GM20431 (cell line): ENCODE results near the gene MXD1.

ENCODE experiments used
- in situ Hi-C: fragments of 300-500 bp; cut with MseI, MboI; formaldehyde crosslinking; loops from one replicate; pipeline ENCODE4 v1.15.0; 2020; ENCODE audit warnings: low sequenced_read_pairs; ENCODE audit not compliant: unreplicated experiment

MXD1 gene

GRCh38 chr2:69931832-69932595 lies 17.1 kb downstream of the MXD1 start:
- in situ Hi-C loops = no loop called here

GRCh38 chr2:69932596-69932922 lies 17.6 kb downstream of the MXD1 start:
- in situ Hi-C loops = no loop called here

- in situ Hi-C loops = no loop called here
These were observed 18.4 kb downstream of the MXD1 start for GRCh38 chr2:69933254-69933828.

DNA sequence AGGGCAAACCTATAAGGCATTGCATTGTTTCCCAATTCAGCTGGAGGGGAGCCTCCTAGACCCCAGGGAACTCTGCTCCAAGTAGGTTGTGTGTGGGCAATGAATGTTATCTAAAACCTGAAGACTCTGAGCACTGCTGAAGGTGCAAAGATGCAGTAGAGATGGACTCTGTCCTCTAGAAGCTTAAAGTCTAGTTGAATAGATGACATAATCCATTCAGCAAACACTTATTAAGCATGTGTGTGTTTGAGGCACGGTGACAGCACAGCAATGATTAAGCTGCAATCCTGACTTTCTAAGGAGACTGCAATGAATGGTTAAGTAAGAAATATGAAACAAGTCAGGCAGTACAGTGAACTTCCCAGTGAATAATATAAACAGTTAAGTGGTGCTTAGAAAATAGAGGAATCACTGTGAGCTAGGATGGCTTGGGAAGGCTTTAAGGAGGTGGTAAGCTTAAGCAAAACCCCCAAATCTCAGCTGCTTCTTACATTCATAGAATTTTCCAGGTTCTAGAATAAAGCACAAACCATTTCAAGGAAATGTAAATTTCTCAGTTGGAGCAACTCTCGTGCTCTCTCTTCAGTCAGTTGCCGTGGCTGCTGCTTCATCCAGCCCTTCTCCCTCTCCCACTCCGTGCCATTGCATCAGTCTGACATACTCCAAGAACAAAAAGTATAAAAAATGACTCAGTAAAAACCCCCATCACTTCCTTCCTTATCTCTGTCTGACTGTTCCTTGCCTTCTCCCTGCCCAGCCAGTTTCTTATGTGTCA lies 19.1 kb downstream of the MXD1 start:
- in situ Hi-C loops = no loop called here

DNA sequence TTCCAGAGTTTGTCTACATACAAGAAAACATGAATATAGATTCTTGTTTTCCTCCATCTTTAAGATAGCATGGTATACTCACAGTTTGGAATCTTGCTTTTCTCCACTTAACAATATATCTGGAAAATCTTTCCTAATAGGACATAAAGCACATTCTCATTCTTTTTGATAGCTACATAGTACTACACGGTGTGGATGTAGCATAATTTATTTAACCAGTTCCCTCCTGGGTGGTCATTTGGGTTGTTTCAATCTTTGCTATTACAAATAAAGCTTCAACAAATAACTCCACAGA lies 19.7 kb downstream of the MXD1 start:
- in situ Hi-C loops = no loop called here

DNA sequence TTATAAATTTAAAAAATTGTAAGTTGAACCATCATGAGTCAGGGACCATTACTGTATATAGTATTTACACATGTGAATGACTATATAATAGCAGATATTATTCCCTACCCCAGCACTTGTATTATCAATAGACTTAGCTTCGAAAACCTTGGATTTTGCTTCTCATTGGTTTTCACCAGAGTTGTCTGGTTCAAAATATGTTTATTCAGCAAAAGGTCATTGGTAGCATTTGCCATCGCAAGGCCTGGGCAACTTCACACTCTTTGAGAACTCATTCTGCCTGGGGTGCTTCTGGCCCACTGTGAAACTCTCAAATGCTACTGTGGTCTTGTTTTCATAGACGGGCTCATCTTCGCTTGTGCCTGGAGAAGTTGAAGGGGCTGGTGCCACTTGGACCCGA lies 20.1 kb downstream of the MXD1 start:
- in situ Hi-C loops = no loop called here

DNA sequence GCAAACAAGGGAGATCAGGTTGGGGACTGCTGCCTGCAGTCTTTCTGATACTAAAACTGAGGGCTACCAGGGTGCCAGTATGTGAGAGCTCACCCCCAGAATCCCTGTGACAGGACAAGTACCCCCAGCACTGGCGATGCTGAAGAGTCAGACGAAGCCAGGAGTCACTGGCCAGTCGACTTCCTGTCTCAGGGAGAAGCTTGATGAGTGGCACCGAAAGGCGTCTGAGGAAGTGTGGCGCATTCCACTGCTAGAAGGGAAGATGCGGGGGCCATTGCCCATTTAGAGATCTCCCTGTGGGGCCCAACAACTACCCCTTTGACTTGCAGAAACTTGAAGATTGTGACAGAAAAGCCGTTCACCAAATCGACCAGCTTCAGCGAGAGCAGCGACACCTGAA lies 22.0 kb downstream of the MXD1 start:
- in situ Hi-C loops = no loop called here

- in situ Hi-C loops = no loop called here
These were observed 23.1 kb downstream of the MXD1 start for GRCh38 chr2:69937968-69938367.

DNA sequence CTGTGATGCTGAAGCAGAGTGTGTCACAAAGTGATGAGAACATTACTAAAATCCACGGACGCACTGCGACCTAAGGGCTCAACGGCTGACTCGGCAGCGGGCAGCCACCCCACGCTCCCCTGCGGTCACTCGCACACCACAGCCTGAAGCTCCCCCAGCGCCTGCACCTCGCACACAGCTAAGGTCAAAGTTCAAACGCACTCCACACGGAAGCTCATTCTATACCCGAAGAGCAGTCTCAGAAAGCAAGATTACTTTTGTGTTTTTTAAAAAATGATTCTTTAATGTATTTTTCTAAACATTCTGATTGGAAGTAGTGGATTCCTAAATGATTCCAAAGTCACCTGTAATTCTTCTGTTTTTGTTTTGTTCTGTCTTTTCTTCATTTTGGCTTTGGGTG lies 24.8 kb downstream of the MXD1 start:
- in situ Hi-C loops = no loop called here

DNA sequence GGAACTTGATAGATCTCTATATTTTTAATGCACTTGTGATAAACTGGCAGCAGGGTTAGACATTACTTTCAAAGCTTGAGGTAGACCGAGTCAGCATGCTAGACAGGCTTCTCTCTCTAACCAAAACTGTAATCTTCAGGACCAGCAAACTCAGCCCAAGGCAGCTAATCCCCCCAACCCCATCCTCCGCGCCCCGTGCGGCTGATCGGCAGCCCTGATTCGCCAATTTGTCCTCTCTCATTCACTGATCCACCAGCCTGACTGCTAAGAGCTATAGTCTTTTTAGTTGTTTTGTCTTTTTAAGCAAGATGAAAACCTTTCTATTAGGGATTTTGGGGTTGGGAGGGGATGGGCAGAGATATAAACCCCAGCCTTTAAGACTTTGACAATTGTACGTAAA lies 25.8 kb downstream of the MXD1 start:
- in situ Hi-C loops = no loop called here

DNA sequence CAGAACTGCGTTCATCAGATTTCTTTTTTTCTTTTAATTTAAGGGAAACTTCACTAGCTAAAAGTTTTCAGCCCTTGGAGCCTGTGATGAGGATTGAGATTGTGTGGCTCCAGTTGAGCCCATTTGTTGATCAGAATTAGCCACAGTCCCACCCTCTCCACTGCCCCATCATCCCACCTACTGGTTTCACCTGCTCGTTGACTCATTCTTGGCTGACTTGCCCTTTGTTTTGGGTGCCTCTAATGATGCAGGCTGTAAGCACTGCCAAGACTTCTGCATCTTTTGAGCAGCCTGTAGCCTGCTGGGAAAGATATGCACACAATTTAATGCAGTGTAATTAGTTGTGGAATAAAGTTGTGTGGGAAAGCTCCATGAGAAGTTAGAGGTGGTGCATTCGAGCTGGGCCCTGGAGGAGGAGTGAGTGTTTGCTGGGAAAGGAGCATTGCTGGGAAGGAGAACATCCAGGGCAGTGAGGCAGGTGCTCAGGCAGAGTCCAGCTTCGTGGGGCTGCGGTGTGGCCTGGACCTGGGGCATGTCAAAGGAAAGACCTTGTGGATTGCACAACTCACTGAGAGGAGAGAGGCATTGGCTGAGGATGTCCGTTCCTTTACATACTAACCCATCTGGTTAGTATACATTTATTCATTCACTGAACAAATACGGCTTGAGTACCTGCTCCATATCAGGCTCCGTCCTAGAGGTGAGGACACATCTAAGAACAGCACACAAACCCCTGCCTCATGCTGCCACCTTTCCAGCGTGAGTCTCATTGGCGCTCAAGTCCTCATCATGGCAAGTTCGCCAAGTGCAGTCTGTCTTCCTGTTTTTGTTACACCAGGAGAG lies 28.3 kb downstream of the MXD1 start:
- in situ Hi-C loops = no loop called here

DNA sequence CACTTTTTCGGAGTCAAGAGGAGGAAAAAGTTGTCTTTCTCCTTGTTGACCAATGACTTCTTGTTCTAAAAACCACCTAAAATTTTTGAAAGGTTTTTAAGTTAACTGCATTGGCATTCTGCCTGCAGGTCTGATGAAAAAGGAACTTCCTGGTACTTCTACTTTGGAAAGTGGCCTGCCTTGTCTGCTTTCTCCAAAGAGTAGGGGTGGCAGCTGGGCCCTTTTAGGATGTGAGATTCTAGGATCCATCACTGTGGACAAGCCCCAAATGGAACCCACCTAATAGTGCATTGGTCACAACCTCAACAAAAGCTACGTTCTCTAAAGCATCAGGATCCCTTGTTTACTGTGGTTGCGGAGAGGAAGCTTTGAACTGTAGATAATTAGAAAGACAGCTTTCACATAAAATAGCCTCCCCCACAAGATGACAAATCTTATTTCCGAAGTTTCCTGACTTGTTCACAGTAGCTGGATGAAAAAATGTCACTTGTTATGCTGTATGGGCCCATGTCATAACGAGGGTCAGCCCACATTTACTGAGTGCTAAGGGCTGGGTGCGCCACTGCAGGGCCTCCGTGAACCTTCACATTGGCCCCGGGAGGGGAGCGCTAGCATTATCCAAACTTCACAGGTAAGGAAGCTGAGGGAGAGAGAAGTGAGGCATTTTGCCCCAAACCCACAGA lies 29.1 kb downstream of the MXD1 start:
- in situ Hi-C loops = no loop called here

GRCh38 chr2:69944756-69945155 lies 29.8 kb downstream of the MXD1 start:
- in situ Hi-C loops = no loop called here

GRCh38 chr2:69945441-69945840 lies 30.5 kb downstream of the MXD1 start:
- in situ Hi-C loops = no loop called here

GRCh38 chr2:69945941-69946340 lies 31.0 kb downstream of the MXD1 start:
- in situ Hi-C loops = no loop called here

DNA sequence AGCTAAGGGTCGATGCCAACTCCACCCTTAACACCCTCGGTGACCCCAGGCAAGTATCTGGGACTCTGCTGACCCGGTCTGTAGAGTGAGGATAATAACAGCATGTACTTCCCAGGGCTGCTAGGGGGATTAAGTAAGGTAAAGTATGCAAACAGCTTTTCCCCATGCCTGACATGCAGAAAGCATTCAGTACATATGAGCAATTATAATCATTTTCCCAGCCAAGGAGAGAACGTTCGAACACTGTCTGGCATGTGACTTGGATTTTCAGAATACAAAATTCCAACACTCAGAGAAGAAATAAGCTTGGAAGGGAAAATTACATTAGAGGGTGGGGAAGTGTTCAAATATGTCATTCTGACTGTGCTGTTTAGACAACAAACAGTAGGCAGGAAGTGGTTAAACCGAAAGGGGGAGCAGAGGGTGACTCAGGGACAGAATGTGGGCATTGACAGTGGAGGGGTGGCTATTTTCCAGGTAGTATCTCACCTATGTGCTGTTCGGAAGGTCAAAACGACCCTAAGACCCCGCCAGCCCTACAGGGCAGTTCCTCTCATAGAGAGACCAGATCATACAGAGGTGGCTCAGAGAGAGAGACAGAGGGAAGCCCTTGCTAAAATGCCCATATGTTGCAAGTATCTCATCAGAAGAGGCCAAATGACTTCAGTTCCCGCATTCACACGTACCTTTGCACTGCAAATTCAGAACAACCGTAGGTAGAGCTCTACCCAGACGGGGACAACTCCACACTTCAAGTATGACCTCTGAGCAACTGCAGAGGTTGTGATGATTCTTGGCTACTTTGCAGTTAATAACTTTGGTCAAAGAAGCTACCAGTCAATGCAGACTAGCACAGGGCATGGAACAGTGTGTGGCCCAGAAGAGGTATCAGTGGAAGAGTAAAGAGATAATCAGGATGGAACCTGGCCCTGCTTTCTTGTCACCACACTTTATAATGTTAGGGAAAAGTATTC lies 31.7 kb downstream of the MXD1 start:
- in situ Hi-C loops = no loop called here

- in situ Hi-C loops = no loop called here
These were observed 32.5 kb downstream of the MXD1 start for GRCh38 chr2:69947325-69947931.

DNA sequence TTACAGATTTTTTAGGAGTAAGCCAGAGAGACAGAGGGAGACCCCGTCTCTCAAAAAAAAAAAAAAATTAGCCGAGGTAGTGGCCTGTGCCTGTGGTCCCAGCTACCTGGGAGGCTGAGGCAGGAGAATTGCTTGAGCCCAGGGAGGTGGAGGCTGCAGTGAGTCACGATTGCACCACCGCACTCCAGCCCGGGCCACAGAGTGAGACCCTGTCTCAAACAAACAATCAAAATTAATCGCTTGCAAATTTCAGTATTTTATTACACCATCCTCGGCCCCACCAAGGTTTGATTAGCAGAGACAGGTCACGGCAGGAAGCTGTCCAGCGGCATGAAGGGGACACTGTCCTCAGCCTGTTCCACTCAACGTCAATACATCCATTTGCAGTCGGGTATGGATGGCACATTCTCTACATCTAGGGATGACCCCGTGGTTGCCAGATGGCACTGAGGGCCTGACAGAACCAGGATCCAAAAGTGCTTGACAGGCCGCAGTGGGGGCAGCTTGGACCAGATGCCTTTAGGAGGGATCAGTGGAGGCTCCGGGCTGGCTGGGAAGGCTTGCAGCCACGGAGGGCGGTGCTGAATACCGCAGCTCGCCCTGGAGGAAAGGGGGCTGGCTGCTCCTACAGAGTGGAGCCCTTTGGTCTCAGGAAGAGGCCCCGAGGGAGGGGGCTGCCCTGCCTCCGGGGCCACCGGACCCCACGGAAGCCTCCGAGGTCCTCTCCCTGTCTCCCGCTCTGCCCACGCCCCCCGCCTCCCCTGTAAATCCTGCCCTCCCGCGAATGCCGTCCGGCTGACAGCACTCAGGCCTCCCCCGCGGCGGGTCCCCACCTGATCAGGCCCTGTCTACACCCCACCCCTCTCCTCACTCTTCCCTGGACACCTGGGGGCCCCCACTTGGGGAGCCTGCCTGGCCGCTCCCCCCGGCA lies 33.4 kb downstream of the MXD1 start:
- in situ Hi-C loops = no loop called here
